ENCODE measurements around the gene TFCP2. TPM values are rescaled to one million over a fixed set of nuclear protein-coding genes. Genes with fewer than 3 reads are reported as not detected.

TFCP2 gene
- total and polyA plus RNA-seq, 2 of the 13 experiments (the other 11 are each of a cell fraction or from before 2014, with no cell fraction given): 7.6 to 10.0 TPM

DNA sequence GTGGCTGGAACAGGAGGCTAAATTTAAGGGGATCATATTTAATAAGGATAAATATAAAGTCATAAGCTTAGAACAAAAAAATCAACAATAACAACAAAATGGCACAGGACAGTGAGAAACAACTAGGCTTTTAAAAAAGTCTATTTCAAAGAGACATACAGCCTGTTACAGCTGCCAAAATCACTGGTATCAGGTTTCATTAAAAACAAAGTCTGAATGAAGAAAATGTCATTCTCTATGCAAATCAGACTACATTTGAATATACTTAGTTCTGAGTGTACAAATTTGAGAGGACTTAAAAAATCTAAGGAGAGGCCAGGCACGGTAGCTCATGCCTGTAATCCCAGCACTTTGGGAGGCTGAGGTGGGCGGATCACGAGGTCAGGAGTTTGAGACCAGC, 44.0 kb downstream of the TFCP2 start:
- ChIA-PET POLR2A (no interaction called here), CTCF (ENCODE audit: low intra/inter-chr PET ratio, low total read pairs) (no interaction called here)
- H3K27me3 ChIP-seq (ENCODE audit: control insufficient read depth in 1 of 2, insufficient read depth in 2 of 2, low read length in 2 of 2): no peaks in the 10 kb centered on the region
- H3K4me1 ChIP-seq (ENCODE audit: insufficient read depth, low read length): 0 out of 2 replicates have a peak, but pooled peaks cover 9% of the 10 kb centered on the region
- H3K36me3 ChIP-seq (replicated peaks in 1 of 2; ENCODE audit: control insufficient read depth in 1 of 2, insufficient read depth in 2 of 2, low read length in 2 of 2): no peaks in the 10 kb centered on the region; a peak in 1 of 5 replicates
- in situ Hi-C loops (cut with HindIII; ENCODE audit: extremely low pct_ligation_motif_present, low pct_unique_long_range_greater_than_20kb): no loop called here
- H2AFZ ChIP-seq (ENCODE audit: low read length): no peak overlapping the region
- no peak overlapping the region for H3K4me3 ChIP-seq (replicated peaks in 1 of 3; ENCODE audit: insufficient read depth in 1 of 3, low read depth in 2 of 3, low read length in 3 of 3)
- TF ChIP-seq, protein P1, sequence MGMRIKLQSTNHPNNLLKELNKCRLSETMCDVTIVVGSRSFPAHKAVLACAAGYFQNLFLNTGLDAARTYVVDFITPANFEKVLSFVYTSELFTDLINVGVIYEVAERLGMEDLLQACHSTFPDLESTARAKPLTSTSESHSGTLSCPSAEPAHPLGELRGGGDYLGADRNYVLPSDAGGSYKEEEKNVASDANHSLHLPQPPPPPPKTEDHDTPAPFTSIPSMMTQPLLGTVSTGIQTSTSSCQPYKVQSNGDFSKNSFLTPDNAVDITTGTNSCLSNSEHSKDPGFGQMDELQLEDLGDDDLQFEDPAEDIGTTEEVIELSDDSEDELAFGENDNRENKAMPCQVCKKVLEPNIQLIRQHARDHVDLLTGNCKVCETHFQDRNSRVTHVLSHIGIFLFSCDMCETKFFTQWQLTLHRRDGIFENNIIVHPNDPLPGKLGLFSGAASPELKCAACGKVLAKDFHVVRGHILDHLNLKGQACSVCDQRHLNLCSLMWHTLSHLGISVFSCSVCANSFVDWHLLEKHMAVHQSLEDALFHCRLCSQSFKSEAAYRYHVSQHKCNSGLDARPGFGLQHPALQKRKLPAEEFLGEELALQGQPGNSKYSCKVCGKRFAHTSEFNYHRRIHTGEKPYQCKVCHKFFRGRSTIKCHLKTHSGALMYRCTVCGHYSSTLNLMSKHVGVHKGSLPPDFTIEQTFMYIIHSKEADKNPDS (CRISPR knock-in tag; IDR thresholded peaks at IDR 0.05): no peak
- no peak for TF ChIP-seq SIX1 (CRISPR knock-in tag; IDR thresholded peaks at IDR 0.05; ENCODE audit: borderline replicate concordance)
- no peak for TF ChIP-seq TBX2 (CRISPR knock-in tag; IDR thresholded peaks at IDR 0.05; ENCODE audit: borderline replicate concordance)
- TF ChIP-seq SETDB1 (CRISPR knock-in tag; IDR thresholded peaks at IDR 0.05; ENCODE audit: borderline replicate concordance): no peak
- TF ChIP-seq SIX4 (CRISPR knock-in tag; IDR thresholded peaks at IDR 0.05): no peak
- TF ChIP-seq AKAP8 (CRISPR knock-in tag; IDR thresholded peaks at IDR 0.05): no peak
- TF ChIP-seq, protein P2, sequence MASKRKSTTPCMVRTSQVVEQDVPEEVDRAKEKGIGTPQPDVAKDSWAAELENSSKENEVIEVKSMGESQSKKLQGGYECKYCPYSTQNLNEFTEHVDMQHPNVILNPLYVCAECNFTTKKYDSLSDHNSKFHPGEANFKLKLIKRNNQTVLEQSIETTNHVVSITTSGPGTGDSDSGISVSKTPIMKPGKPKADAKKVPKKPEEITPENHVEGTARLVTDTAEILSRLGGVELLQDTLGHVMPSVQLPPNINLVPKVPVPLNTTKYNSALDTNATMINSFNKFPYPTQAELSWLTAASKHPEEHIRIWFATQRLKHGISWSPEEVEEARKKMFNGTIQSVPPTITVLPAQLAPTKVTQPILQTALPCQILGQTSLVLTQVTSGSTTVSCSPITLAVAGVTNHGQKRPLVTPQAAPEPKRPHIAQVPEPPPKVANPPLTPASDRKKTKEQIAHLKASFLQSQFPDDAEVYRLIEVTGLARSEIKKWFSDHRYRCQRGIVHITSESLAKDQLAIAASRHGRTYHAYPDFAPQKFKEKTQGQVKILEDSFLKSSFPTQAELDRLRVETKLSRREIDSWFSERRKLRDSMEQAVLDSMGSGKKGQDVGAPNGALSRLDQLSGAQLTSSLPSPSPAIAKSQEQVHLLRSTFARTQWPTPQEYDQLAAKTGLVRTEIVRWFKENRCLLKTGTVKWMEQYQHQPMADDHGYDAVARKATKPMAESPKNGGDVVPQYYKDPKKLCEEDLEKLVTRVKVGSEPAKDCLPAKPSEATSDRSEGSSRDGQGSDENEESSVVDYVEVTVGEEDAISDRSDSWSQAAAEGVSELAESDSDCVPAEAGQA (IDR thresholded peaks at IDR 0.05; ENCODE audit: low read depth): no peak
- TF ChIP-seq, protein P2 (CRISPR knock-in tag; IDR thresholded peaks at IDR 0.05; ENCODE audit: borderline replicate concordance): no peak
- no peak for TF ChIP-seq NR2C2 (CRISPR knock-in tag; IDR thresholded peaks at IDR 0.05; ENCODE audit: borderline replicate concordance)
- no peak for TF ChIP-seq ZNF615 (CRISPR knock-in tag; IDR thresholded peaks at IDR 0.05; ENCODE audit: borderline replicate concordance)
- TF ChIP-seq SUZ12 (IDR thresholded peaks at IDR 0.05; ENCODE audit: low read depth, low read length): no peak
- no peak for TF ChIP-seq ZNF510 (CRISPR knock-in tag; IDR thresholded peaks at IDR 0.05; ENCODE audit: low read depth)
- no peak for TF ChIP-seq ONECUT2 (CRISPR knock-in tag; IDR thresholded peaks at IDR 0.05)
- H3K9me3 ChIP-seq (ENCODE audit: low read length): no peaks in the 10 kb centered on the region
- WGBS (ENCODE audit: low lambda C conversion rate): 92% methylated on average over 3 of the region's 3 CpGs
- DNase-seq (ENCODE audit: low spot score) (no peak), FAIRE-seq (no peak), ATAC-seq (no peak)
- H3K4me2 ChIP-seq (ENCODE audit: low read depth, low read length): no peak overlapping the region
- H3K27ac ChIP-seq (ENCODE audit: extremely low read length, insufficient read depth, low read length): no peak overlapping the region
- no peaks in the 10 kb centered on the region for H3K79me2 ChIP-seq (ENCODE audit: insufficient read depth, low read length)
- H4K20me1 ChIP-seq (ENCODE audit: insufficient read depth, low read length): no peaks in the 10 kb centered on the region
- intact Hi-C loops (cut with micrococcal nuclease; ENCODE audit: unreplicated experiment): no loop called here
- no peak overlapping the region for H3K9ac ChIP-seq (ENCODE audit: insufficient read depth, low read depth, low read length)
- BruUV-seq (replicated peaks): no TSS peak

Measured in HepG2 (cell line).